Measurements from ENCODE around the gene PTPRK.

DNA sequence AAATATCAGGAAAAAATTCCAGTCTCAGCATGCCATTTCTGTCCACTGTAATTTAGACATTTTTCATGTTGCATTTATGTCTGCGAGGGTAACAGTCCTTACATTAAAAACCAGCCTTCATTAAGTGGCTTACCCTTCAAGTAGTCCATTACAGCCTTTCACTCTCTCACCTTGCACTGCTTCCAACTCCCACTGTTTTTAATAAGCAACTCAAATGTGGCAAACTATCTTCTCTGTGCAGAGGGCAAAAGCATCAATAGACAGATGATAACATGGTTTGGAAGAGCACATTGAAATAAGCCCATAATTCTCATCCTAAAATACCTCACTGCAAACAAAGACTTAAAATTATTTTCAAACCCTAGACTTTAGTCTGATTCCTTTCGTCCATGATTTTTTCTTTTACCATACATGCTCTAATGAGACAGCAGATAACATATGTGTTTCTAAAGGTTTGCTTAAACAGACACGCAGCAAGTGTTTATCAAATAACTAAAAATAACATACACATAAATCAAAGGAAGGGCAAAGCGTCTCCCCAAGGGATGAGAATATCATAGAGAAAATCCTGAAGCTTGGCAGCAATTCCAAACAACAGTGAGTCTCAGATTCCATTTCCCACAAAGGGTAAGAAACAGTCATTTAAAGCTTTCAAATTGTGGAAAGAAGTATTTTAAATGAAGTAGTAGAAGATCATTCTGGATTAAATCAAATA, 130.4 kb downstream of the PTPRK start:
- TF ChIP-seq, protein P1, sequence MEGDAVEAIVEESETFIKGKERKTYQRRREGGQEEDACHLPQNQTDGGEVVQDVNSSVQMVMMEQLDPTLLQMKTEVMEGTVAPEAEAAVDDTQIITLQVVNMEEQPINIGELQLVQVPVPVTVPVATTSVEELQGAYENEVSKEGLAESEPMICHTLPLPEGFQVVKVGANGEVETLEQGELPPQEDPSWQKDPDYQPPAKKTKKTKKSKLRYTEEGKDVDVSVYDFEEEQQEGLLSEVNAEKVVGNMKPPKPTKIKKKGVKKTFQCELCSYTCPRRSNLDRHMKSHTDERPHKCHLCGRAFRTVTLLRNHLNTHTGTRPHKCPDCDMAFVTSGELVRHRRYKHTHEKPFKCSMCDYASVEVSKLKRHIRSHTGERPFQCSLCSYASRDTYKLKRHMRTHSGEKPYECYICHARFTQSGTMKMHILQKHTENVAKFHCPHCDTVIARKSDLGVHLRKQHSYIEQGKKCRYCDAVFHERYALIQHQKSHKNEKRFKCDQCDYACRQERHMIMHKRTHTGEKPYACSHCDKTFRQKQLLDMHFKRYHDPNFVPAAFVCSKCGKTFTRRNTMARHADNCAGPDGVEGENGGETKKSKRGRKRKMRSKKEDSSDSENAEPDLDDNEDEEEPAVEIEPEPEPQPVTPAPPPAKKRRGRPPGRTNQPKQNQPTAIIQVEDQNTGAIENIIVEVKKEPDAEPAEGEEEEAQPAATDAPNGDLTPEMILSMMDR (IDR thresholded peaks at IDR 0.05; ENCODE audit: low read length): no peak
- TF ChIP-seq EZH2 (IDR thresholded peaks at IDR 0.05; ENCODE audit: borderline replicate concordance, low read length): no peak
